Panc1 (cell line): ENCODE data around the gene RTL5. TPM values are rescaled to one million over a fixed set of nuclear protein-coding genes. Genes with fewer than 3 reads are reported as not detected.

Experiments
- ATAC-seq: fragments of 200-7000 bp; cut with Tn5 transposase; 2 replicates; pipeline ENCODE4 v1.9.1; 2020; ENCODE audit warnings: mild to moderate bottlenecking, moderate library complexity
- BruUV-seq: library from RNA; stranded (reverse); fragments of 400-500 nt; replicated peaks from 2 replicates; lab custom pipeline; 2021; lab: Mats Ljungman, UMichigan
- CTCF ChIA-PET: fragments of 300-600 bp; sonication (Branson Sonifier 250); formaldehyde crosslinking; loops from one replicate; lab custom pipeline; 2022; ENCODE audit warnings: antibody characterized with exemption; lab: Charles Lee
- POLR2A ChIA-PET: fragments of 300-600 bp; sonication (Branson Sonifier 250); formaldehyde crosslinking; loops from one replicate; lab custom pipeline; 2022; ENCODE audit warnings: antibody characterized with exemption; lab: Charles Lee
- DNase-seq: peaks from one replicate; pipeline ENCODE4 v3.0.0-alpha.2; 2010; ENCODE audit warnings: low read depth, low spot score
- H3K27ac ChIP-seq: 2 replicates; pipeline ENCODE4 v1.5.1; 2011; ENCODE audit warnings: mild to moderate bottlenecking, low read length, inconsistent platforms
- H3K27me3 ChIP-seq: fragments of 200-500 bp; sonication (Bioruptor generic); 2 replicates; pipeline ENCODE4 v1.6.0; 2014; ENCODE audit warnings: low read length, inconsistent platforms; ENCODE audit not compliant: control insufficient read depth, insufficient read depth
- H3K36me3 ChIP-seq: fragments of 200-500 bp; sonication (Bioruptor generic); 2 replicates; pipeline ENCODE4 v1.5.1; 2014; ENCODE audit warnings: inconsistent platforms, mild to moderate bottlenecking, low read length, moderate library complexity; ENCODE audit not compliant: control insufficient read depth, insufficient read depth
- H3K4me1 ChIP-seq: 2 replicates; pipeline ENCODE4 v1.5.1; 2011; ENCODE audit warnings: inconsistent platforms, mild to moderate bottlenecking, low read length, moderate library complexity; ENCODE audit not compliant: control insufficient read depth, insufficient read depth
- H3K4me3 ChIP-seq, 2 experiments: 2 replicates each; pipeline ENCODE4 v1.5.1; 2011 to 2012; ENCODE audit warnings: low read depth in 2 of 2, low read length in 2 of 2, mild to moderate bottlenecking in 2 of 2, inconsistent platforms in 1 of 2, moderate library complexity in 1 of 2
- H3K9me3 ChIP-seq: fragments of 200-500 bp; sonication (Bioruptor generic); 2 replicates; pipeline ENCODE4 v1.5.1; 2014; ENCODE audit warnings: low read depth, mild to moderate bottlenecking, inconsistent platforms, low read length, moderate library complexity; ENCODE audit not compliant: control insufficient read depth, insufficient read depth
- CTCF ChIP-seq: fragments of 450-650 bp; IDR thresholded peaks from 2 replicates; pipeline ENCODE4 v1.5.1; 2017; ENCODE audit warnings: mild to moderate bottlenecking
- POLR2AphosphoS5 ChIP-seq: IDR thresholded peaks from 2 replicates; pipeline ENCODE4 v1.6.1; 2012; ENCODE audit warnings: mild to moderate bottlenecking, low read depth, low read length, moderate library complexity
- REST ChIP-seq, 2 experiments: IDR thresholded peaks; 2 replicates each; pipeline ENCODE4 v1.6.1; 2011 to 2012; ENCODE audit warnings: low read depth in 2 of 2, control low read depth in 1 of 2, low read length in 1 of 2, mild to moderate bottlenecking in 1 of 2, moderate library complexity in 1 of 2; ENCODE audit not compliant: insufficient read depth in 1 of 2
- SIN3A ChIP-seq: IDR thresholded peaks from 2 replicates; pipeline ENCODE4 v1.6.1; 2012; ENCODE audit warnings: low read depth, mild to moderate bottlenecking, low read length, moderate library complexity, borderline replicate concordance; ENCODE audit not compliant: insufficient read depth
- TCF7L2 ChIP-seq: IDR thresholded peaks from 2 replicates; pipeline ENCODE4 v1.6.1; 2011; ENCODE audit warnings: mild to moderate bottlenecking, low read depth, low read length, inconsistent platforms
- in situ Hi-C: cut with HindIII; loops from 2 replicates; pipeline ENCODE4 v1.10.0; 2016; ENCODE audit warnings: low sequenced_read_pairs, low pct_unique_long_range_greater_than_20kb
- intact Hi-C: fragments of 100-400 bp; cut with micrococcal nuclease; formaldehyde crosslinking; loops from one replicate; pipeline ENCODE4 v1.10.0; 2022; ENCODE audit not compliant: unreplicated experiment
- total RNA-seq: library from RNA; stranded (reverse); gene quantifications from one replicate; pipeline ENCODE4 v1.2.1, GENCODE V29; 2021; ENCODE audit not compliant: unreplicated experiment

The RTL5 gene
- total RNA-seq, 1 experiment from 2014 or later, result 11.0 TPM

GRCh38 chrX:72158773-72159172 lies 27.1 kb upstream of the RTL5 start:
- DNase-seq (no peak), ATAC-seq (no peak)
- POLR2A ChIA-PET, result no interaction called here
- intact Hi-C loops, result no loop called here
- CTCF ChIA-PET, result no interaction called here
- TF ChIP-seq REST (IDR thresholded peaks at IDR 0.05; ENCODE audit: insufficient read depth in 1 of 2, low read depth in 2 of 2, low read length in 1 of 2) (no peak), CTCF (no peak)
- Histone ChIP-seq H3K9me3 (no peaks in the 10 kb centered on the region), H3K36me3 (no peaks in the 10 kb centered on the region), H3K27ac (no peak overlapping the region), H3K4me3 (no peak overlapping the region), H3K27me3 (no peaks in the 10 kb centered on the region), H3K4me1 (no peaks in the 10 kb centered on the region)
- in situ Hi-C loops, result no loop called here
- no TSS peak for BruUV-seq

GRCh38 chrX:72146527-72146926 lies 14.8 kb upstream of the RTL5 start:
- no peaks in the 10 kb centered on the region for H3K4me1 ChIP-seq
- in situ Hi-C loops, result no loop called here
- ChIA-PET CTCF (no interaction called here), POLR2A (no interaction called here)
- no peak overlapping the region for H3K27ac ChIP-seq
- DNase-seq (no peak), ATAC-seq (no peak)
- no peaks in the 10 kb centered on the region for H3K36me3 ChIP-seq
- H3K9me3 ChIP-seq, result no peaks in the 10 kb centered on the region
- H3K4me3 ChIP-seq, result no peak overlapping the region
- intact Hi-C loops, result no loop called here
- BruUV-seq, result no TSS peak
- TF ChIP-seq TCF7L2 (no peak), SIN3A (no peak), REST (IDR thresholded peaks at IDR 0.05; ENCODE audit: insufficient read depth in 1 of 2, low read depth in 2 of 2, low read length in 1 of 2) (no peak), POLR2AphosphoS5 (no peak), CTCF (no peak)
- H3K27me3 ChIP-seq, result no peaks in the 10 kb centered on the region
